ENCODE results near the gene LGALS7.
"Not testable (repeated sequence)": the region's sequence is repeated elsewhere in the genome, so short reads cannot be mapped to it uniquely, and the experiment has no call there.

LGALS7 gene

DNA sequence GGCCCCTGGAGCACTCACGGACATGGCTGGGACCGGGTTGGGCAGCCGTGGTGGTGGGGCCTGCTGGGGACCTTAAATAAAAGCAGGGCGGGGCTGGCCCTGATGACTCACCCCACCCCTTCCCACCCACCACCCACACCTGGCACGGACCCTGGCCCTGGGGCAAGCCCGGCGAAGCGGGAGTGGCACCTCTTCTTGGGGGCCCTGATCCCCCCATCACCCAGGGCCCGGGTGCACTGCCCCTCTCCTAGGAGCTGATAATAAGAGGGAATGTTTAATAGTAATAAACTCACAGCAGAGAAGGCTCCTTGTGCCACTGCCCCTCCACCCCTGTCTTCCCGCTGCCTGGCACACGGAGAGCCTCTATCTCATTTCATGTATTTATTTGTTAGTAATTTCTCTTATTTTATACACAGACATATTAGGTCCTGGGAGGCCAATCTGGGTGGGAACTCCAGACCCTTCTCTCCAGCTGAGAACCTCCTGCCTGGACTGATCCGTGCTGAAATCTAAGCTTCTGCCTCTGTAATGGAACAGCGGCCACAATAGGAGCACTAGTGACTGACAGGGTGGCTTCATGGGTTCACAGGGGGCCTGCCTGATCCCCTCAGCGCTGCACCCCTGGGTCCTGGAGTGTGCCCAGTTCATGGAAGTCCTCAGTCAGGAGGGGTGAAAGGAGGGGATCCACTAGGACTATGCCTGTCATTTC is at the start of gene LGALS7:
Gene LGALS7, minus strand, starts transcription at position 49 of the 709 bp plus-strand sequence. Its CDS starts 25 bp downstream, at position 24.
- no peak for DNase-seq
- no peak for ATAC-seq

DNA sequence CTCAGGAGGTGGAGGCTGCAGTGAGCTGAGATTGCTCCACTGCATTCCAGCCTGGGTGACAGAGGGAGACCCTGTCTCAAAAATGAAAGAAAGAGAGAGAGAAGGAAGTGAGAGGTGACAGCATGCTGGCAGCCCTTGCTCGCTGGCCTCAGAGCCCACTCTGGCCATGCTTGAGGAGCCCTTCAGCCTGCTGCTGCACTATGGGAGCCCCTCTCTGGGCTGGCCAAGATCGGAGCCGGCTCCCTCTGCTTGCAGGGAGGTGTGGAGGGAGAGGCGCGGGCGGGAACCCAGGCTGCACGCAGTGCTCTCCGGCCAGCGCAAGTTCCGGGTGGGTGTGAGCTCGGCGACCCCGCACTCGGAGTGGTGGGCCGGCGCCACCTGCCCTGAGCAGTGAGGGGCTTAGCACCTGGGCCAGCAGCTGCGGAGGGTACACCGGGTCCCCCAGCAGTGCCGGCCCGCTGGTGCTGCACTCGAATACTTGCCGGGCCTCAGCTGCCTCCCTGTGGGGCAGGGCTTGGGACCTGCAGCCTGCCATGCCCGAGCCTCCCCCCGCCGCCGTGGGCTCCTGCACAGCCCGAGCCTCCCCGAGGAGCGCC is 48.0 kb upstream of the LGALS7 start:
- not testable (repeated sequence) for DNase-seq, ATAC-seq

DNA sequence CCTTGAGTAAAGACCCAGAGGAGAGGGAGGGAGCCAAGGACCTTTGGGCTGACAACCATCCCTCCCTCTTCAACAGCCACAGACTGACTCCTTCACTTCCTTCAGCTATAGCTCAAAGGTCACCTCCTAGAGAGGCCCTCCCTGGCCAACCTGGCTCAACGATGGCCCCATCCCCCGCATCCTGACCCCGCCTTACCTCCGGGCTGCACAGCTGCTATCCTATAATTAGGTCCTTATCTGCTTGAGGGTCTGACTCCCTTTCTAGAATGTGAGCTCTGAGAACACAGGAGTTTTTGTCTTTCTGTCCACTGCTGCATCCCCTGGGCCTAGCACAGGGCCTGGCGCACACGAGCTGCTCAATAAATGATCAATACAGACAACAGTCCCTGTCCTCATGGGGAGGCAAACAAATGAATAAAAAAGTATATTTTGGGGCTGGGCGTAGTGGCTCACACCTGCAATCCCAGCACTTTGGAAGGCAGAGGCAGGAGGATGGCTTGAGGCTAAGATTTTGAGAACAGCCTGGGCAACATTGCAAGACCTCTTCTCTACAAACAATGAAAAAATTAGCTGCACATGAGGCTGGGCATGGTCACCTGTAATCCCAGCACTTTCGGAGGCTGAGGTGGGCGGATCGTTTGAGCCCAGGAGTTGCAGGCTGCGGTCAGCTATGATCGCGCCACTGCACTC is 46.1 kb upstream of the LGALS7 start:
- peak; percentile 23 for ATAC-seq

DNA sequence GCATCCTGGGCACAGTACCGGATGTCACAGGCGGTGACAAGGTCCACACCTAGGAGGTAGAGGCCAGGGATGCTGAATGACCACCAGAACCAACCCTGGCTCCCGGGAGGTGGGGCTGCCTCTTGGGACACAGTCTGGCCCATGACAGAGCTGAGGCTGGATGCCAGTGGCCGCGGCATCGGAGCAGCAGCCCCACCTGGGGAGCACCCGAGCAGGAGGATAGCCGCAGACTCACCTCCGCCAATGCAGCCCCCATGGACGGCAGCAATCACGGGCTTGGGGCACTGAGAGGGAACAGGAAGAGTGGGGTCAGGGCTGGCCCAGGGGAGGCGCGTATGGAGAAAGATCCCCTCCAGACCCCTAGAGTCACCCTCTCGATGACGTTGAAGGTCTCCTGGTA is 43.8 kb upstream of the LGALS7 start:
- ATAC-seq (no peak), DNase-seq (no peak)

More for the DNA sequence above, 46.1 kb upstream of the LGALS7 start:
- DNase-seq = no peak

DNA sequence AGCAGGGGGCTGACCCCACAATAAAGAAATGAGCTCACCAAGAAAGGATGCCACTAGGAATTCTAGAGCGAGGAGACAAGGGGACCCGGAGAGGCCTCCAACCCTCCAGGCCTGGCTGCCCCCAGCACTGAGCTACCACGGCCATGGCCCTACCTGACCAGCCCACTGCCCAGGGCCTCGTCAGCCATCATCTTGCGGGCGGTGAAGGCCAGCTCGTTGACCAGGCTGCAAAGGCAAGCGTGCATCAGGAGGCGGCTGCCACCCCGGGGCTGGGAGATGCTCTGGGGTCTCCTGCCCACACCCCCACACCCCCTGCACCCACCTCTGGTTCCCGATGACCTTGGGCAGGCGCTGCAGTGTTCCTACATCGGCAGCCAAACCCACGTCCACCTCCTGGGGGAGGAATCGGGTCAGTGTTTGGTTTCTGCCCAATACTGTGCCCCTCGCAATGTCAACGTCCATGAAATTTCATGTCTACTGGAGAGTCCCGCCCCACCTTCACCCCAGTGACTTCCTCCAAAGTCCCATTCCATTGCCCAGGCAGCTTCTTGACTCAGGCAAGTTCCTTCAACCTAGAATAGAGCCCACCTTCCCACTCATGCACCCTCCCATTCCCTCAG is 42.9 kb upstream of the LGALS7 start:
- DNase-seq (no peak), ATAC-seq (no peak)

DNA sequence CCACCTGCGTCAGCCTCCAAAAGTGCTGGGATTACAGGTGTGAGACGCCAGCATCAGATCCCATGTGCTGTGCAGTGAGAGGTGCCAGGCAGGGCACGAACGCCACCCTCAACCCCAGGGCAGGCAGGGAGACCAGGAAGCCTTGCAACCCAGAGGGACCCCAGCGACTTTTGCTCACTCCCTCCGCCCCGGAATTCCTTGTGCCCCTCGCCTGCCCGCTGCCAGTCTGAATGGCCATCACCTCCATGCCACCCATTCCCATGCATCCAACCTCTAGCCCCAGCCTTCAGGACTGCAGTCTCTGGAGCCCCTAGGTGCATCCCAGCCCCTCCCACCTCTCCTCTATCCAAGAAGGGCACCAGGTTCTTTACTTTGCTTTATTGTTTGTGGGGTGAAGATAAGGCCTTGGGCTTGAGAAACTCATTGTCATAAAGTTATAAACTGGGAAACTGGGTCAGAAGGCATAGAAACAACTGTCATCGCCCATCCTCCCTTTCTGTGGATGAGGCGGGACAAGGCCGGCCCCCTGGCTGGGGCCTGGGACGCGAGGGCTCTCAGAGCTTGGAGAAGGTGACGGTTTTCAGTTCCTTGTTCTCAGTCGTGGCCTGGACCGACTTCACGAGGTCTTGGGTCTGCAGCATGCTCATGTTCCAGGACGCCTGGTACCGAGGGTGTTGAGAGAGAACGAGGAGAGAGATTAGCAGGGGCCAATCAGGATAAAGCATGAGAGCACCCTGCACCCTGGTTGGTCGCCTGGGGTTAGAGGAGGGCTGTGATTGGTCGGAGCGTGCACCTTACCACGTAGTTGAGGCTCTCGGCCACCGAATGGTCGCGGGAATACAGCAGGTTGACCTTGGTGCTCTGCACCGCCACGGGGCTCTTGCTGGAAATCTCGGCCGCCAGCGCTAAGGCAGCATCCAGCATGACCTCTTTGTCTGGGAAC is 42.0 kb upstream of the LGALS7 start:
- no peak for DNase-seq
- ATAC-seq = no peak

DNA sequence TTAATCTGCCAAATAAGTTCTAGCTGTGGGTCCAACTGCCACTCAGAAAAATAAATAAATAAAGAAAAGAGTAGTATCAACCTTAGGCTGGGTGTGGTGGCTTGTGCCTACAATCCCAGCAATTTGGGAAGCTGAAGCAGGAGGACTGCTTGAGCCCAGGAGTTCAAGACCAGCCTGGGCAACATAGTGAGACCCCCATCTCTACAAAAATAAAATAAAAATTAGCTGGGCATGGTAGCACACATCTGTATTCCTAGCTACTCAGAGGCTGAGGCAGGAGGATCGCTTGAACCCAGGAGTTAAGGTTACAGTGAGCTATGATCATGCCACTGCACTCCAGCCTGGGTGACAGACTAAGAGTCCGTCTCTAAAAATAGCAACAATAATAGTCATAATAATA is 40.6 kb upstream of the LGALS7 start:
- not testable (repeated sequence) for ATAC-seq, DNase-seq

DNA sequence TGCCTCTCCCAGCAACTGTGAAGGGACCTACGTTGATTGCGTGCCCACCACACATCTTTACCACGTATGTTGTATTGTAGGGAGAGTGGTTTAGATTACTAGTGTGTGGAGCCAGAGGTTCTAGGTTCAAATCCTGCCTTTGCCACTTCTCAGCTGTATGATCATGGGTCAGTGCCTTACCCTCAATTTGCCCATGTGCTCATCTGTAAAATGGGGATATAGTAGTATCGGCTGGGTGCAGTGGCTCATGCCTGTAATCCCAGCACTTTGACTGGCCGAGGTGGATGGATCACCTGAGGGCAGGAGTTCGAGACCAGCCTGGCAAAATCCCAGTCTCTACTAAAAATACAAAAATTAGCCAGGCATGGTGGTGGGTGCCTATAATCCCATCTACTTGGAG is 40.0 kb upstream of the LGALS7 start:
- ATAC-seq (no peak), DNase-seq (no peak)

DNA sequence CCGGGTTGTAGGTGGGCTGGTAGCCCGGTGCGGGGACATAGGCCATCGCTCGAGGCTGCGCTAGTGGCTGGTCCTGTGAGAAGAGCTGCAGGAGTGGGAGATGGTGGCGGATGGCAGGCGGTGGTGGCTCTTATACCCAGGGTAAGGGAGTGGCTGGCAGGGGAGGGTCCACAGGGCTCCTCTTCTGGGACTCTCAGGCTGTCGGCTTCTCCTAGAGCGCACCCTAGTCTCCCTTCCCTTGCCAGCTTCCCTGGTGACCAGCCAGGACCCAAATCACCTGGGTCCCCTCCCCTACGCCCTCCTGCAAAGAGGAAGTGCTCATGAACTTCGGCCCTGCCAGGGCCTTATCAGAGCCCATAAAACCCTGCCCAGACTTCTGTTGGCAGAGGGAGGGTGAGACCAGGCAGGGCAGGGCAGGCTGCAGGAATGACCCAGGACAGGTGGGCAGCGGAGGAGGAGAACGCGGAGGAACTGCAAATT is 39.6 kb upstream of the LGALS7 start, which contains the start of gene LGALS4:
Gene LGALS4, minus strand, starts transcription at position 105 of the 480 bp plus-strand sequence. Its CDS starts 59 bp downstream, at position 46.
- no peak for DNase-seq
- ATAC-seq = no peak

DNA sequence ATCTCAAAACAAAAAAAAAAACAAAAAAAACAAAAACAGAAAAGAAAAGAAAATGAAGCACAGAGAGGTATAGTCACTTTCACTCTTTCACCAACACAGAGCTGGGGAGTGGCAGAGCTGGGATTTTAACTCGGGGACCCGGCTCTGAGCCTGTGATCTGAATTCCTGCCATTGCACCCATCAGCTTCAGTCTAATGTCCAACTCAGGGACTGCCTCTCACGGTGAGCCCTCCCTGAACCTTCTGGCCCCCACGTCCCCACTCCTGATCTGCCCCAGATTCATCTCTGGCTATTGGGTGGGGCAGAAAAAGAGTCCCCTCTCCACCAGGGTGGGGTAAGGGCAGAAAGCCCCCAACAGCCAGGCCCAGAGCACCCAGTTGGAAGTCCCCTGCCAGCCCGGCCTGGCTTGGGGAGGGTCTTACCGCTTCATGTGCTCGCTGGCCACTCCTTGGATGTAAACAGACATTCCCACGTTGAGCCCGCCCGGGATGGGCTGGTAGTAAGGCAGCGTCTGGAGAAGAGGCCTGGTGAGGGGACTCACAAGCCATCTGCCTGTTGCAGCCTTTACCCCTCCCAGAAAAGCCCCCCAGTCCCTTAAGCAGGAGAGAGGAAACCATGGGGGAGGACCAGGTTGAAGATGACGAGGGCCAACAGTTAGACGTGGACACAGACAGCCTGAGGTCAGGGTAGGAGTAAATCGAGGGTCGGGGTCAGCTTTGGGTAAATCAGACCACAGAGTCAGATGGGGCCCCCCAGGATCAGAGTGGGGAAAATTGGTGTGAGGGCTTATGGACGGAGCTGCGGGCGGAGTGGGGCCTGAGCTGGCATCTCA is 38.9 kb upstream of the LGALS7 start:
- ATAC-seq (no peak), DNase-seq (no peak)

DNA sequence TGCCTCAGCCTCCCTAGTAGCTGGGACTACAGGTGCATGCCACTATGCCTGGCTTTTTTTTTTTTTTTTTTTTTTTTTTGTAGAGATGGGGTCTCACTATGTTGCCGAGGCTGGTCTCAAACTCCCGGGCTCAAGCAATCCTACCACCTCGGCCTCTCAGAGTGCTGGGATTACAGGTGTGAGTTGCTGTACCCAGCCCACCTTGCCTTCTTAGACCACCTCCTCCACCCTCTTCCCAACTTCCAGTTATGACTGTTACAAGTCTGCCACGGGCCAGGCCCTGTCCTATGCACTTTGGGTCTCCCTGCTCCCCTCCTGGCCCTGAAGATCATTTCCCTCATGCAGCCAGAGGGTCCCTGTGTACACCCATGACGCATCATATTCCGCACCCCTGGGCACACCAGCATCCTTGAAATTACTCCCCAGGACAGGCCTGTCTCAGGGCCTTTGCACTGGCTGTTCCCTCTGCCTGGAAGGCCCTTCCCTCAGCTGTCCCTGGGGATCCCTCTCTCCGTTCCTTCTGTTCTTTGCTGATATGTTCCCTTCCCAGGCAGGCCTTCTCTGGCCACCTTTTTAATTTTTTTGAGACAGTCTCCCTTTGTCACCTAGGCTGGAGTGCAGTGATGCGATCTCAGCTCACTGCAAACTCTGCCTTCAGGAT is 36.4 kb upstream of the LGALS7 start:
- DNase-seq (no peak), ATAC-seq (no peak)

DNA sequence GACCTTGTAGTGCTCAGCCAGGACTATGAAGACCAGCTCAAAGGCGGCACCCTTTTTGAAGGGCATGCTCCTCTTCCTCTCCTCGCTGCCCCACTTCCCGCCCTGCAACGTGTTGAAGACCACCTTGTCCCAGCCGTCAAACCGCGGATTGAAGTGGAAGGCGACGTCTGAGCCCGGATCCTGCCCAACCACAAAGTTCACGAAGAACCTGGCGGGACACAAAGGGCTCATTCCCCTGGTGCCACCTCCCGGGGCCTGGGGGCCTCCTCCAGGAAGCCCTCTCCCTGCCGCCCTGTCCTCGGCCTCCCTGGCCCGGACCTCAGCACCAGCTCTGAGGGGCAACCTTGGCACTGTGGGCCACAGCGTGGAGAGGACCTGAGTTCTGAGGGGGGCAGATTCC is 35.4 kb upstream of the LGALS7 start:
- ATAC-seq = no peak
- no peak for DNase-seq

DNA sequence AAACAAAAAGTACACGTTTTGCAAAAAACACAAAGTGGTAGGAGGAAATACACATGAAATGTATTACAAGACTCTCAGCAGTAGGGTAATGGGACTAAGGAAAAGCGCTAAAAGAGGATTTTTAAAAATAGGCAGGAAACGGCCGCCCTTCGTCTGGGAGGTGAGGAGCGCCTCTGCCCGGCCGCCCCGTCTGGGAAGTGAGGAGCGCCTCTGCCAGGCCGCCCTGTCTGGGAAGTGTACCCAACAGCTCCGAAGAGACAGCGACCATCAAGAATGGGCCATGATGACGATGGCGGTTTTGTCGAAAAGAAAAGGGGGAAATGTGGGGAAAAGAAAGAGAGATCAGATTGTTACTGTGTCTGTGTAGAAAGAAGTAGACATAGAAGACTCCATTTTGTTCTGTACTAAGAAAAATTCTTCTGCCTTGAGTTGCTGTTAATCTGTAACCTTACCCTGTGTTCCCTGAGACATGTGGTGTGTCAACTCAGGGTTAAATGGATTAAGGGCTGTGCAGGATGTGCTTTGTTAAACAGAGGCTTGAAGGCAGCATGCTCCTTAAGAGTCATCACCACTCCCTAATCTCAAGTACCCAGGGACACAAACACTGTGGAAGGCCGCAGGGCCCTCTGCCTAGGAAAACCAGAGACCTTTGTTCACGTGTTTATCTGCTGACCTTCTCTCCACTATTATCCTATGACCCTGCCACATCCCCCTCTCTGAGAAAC is 34.2 kb upstream of the LGALS7 start:
- not testable (repeated sequence) for ATAC-seq, DNase-seq

DNA sequence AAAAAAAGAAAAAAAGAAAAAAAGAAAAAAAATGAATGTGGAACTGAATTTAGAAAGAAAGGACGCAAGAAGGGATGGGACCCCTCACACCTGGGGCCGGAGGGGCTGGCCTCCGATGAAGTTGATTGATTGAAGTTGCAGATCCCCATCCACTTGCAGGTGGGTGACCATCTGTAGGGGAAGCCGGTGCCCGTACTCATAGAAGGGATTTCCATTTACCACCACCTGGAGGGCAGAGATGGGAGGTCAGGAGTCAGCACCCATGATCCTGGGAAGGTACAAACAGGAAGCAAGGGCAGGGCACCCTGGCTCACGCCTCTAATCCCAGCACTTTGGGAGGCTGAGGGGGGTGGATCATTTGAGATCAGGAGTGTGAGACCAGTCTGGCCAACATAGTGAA is 33.1 kb upstream of the LGALS7 start:
- DNase-seq (no peak), ATAC-seq (no peak)

DNA sequence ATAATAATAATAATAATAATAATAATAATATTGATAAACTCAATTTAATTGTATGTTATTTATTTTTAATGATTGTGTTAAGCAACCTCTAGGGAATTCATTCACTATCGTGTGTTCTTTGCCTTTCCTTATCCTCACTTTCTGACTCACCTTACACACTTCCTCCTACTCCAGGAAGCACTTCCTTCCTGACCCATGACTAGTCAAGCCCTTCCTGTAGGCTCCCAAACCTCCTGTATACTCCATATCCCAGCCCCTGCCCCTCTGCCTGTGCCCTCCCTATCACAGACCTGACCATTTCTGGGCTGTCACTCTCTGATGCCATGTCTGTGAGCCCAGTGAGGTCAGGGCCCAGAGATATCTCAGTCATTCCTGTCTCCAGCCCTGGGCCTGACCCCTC is 31.9 kb upstream of the LGALS7 start:
- no peak for DNase-seq
- no peak for ATAC-seq

DNA sequence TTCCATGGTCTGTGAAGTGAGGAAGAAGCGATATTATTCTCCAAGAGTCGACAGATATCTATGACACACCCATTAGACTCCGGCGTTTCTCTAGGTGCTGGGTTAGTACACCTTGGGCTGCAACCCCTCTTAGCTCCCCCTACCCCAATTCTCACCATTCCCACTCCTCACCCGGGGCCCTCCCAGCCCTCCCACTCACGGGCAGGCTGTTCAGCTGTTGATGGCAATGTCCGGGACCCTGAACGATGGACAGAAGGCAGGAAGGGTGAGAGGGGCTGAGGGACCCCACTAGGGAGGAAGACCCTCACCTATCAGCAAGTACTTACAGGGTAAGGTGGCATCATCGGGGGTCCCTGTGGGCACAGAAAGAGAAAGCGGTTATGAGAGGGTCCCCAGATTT is 30.2 kb upstream of the LGALS7 start:
- DNase-seq (no peak), ATAC-seq (no peak)

DNA sequence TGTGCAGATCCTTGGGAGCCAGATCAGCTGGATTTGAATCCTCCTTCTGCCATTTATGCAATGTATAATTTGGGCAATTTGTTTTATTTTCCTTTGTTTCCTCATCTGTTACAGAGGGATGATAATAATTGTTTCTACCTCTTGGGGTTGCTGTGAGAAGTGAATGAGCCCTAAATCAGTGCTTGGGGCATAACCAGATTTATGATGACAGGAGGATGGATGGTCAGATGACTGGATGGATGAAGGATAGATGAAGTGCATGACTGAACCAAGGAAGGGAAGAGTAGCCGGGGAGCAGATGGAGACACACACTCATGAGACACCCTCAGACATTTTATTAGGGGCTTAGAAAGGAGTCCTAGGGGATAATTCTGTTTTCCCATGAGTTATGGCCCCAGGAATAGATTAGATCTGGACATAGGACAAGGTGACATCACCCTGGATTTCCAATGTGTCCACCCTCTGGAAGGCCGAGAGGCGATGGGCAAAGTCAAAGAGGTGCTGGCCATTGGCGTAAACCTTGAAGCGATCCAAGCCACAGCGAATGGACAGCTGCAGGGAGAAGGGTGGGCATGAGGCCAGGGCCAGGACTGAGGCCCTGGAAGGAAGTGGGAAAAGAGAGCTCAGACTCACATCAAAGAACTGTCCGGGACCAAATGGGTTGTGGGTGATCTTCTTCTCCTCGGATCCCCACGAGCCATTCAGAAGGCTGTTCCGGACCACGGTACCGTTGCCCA is 28.2 kb upstream of the LGALS7 start:
- ATAC-seq = no peak
- DNase-seq = no peak

DNA sequence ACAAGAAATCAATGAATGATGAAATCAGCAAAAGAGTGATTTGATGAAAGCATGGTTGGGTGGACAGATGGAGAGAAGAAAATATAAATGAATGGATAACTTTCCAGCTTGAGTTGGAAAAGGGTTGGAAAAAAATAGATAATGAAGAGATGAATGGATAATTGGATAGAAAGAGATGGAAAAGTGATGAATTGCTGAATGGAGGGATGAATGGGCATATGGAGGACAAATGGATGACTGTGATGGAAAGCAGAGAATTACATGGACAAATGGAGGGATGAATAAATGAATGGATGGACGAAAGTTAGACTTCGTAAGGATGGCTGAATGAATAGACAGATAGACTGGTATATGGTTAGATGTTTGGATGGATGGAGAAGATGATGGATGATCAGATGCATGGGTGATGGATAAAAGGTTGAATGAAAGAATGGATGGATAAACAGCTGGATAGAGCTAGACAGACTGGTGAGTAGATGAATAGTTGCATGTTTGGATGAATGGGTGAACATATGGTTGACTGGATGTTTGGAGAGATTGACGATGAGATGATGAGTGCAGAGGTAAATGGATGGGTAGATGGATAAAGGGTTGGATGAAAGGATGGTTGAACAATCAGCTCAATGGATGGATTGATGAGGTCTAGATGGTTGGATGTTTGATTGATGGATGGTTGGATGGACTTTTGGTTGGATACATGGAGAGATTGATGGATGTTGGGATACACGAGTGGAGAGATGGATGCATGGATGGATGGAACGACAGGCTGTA is 27.4 kb upstream of the LGALS7 start:
- ATAC-seq = no peak
- DNase-seq = no peak

Data from stimulated activated naive CD8-positive, alpha-beta T cell treated with anti-CD3 and anti-CD28 coated beads, Interleukin-15, Interleukin-2, amounts not matched to agents 100 U/mL and 50 U/mL, for 24 hours (primary cell).